Smooth muscle cell (in vitro differentiated cells): ENCODE results near the gene DLGAP5. TPM values are rescaled to one million over a fixed set of nuclear protein-coding genes. Genes with fewer than 3 reads are reported as not detected.

Experiments used
- DNase-seq: peaks from one replicate; lab custom pipeline; 2025; ENCODE audit not compliant: unreplicated experiment; lab: John Stamatoyannopoulos, UW
- H2AFZ ChIP-seq: fragments of 200-600 bp; sonication (generic); 2 replicates; pipeline ENCODE4 v1.6.0; 2016; ENCODE audit warnings: antibody characterized with exemption, low read depth, mild to moderate bottlenecking
- H3F3A ChIP-seq: fragments of 200-600 bp; sonication (generic); 2 replicates; pipeline ENCODE4 v1.6.0; 2017; ENCODE audit warnings: antibody characterized with exemption, low read depth
- H3K27ac ChIP-seq: fragments of 200-600 bp; sonication (generic); 2 replicates; pipeline ENCODE4 v1.5.1; 2016; ENCODE audit warnings: low read depth, mild to moderate bottlenecking
- H3K27me3 ChIP-seq: fragments of 200-600 bp; sonication (generic); 2 replicates; pipeline ENCODE4 v1.6.1; 2016; ENCODE audit warnings: low read depth, mild to moderate bottlenecking
- H3K36me3 ChIP-seq: fragments of 200-600 bp; sonication (generic); 2 replicates; pipeline ENCODE4 v1.5.1; 2016; ENCODE audit warnings: low read depth
- H3K4me1 ChIP-seq: fragments of 200-600 bp; sonication (generic); 2 replicates; pipeline ENCODE4 v1.5.1; 2016; ENCODE audit warnings: low read depth
- H3K4me2 ChIP-seq: fragments of 200-600 bp; sonication (generic); 2 replicates; pipeline ENCODE4 v1.6.0; 2016; ENCODE audit warnings: mild to moderate bottlenecking
- H3K4me3 ChIP-seq: fragments of 200-600 bp; sonication (generic); 2 replicates; pipeline ENCODE4 v1.5.1; 2016; ENCODE audit warnings: mild to moderate bottlenecking
- H3K79me2 ChIP-seq: fragments of 200-600 bp; sonication (generic); 2 replicates; pipeline ENCODE4 v1.6.0; 2016; ENCODE audit warnings: low read depth, mild to moderate bottlenecking
- H3K9ac ChIP-seq: fragments of 200-600 bp; sonication (generic); 2 replicates; pipeline ENCODE4 v1.6.0; 2016; ENCODE audit warnings: low read depth
- H3K9me3 ChIP-seq: fragments of 200-600 bp; sonication (generic); replicated peaks from 2 replicates; pipeline ENCODE4 v1.5.1; 2016; ENCODE audit warnings: low read depth
- H4K20me1 ChIP-seq: fragments of 200-600 bp; sonication (generic); 2 replicates; pipeline ENCODE4 v1.6.0; 2016; ENCODE audit warnings: low read depth
- WGBS: methylation state at CpG from one replicate; pipeline ENCODE4 v1.1.7; 2016; ENCODE audit warnings: low lambda C conversion rate; 5-methylcytosine and 5-hydroxymethylcytosine counted together
- polyA plus RNA-seq: library from polyadenylated mRNA; unstranded; fragments of >200 nt; fragmentation: Nextera tagmentation; extraction: Ambion mirVana; gene quantifications from 2 replicates; pipeline ENCODE4 v1.2.1, GENCODE V29; 2016
- total RNA-seq: library from RNA; depleted of rRNA; stranded (reverse); fragments of >200 nt; gene quantifications from 2 replicates; pipeline ENCODE4 v1.2.3, GENCODE V29; 2014
- TF ChIP-seq, protein P1 (sequence below): fragments of 200-600 bp; sonication (generic); IDR thresholded peaks from 2 replicates; pipeline ENCODE4 v1.5.1; 2017; ENCODE audit warnings: borderline replicate concordance, mild to moderate bottlenecking, antibody characterized with exemption; ENCODE audit not compliant: insufficient read depth, poor library complexity, severe bottlenecking

DLGAP5 gene
- total and polyA plus RNA-seq, 2 experiments from 2014 or later, result 7.5 to 8.0 TPM

- WGBS, result 4% methylated on average over 8 of the region's 8 CpGs
- peak overlapping the region; percentile 98 for H2AFZ ChIP-seq
- TF ChIP-seq, protein P1, sequence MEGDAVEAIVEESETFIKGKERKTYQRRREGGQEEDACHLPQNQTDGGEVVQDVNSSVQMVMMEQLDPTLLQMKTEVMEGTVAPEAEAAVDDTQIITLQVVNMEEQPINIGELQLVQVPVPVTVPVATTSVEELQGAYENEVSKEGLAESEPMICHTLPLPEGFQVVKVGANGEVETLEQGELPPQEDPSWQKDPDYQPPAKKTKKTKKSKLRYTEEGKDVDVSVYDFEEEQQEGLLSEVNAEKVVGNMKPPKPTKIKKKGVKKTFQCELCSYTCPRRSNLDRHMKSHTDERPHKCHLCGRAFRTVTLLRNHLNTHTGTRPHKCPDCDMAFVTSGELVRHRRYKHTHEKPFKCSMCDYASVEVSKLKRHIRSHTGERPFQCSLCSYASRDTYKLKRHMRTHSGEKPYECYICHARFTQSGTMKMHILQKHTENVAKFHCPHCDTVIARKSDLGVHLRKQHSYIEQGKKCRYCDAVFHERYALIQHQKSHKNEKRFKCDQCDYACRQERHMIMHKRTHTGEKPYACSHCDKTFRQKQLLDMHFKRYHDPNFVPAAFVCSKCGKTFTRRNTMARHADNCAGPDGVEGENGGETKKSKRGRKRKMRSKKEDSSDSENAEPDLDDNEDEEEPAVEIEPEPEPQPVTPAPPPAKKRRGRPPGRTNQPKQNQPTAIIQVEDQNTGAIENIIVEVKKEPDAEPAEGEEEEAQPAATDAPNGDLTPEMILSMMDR, result no peak
- H3K27ac ChIP-seq, result no peak overlapping the region
- H4K20me1 ChIP-seq, result no peaks in the 10 kb centered on the region
- H3K27me3 ChIP-seq, result no peaks in the 10 kb centered on the region
- no peaks in the 10 kb centered on the region for H3F3A ChIP-seq
- no peaks in the 10 kb centered on the region for H3K4me1 ChIP-seq
- H3K79me2 ChIP-seq, result peaks cover 34% of the 10 kb centered on the region
- peak overlapping the region; percentile 36 for H3K9ac ChIP-seq
- H3K36me3 ChIP-seq, result no peaks in the 10 kb centered on the region
- H3K4me3 ChIP-seq, result peak overlapping the region; percentile 74
- no peak for DNase-seq
- no peaks in the 10 kb centered on the region for H3K9me3 ChIP-seq
- H3K4me2 ChIP-seq, result peak overlapping the region; percentile 87
These were observed 531 bp downstream of the DLGAP5 start for GRCh38 chr14:55190906-55191202.

DNA sequence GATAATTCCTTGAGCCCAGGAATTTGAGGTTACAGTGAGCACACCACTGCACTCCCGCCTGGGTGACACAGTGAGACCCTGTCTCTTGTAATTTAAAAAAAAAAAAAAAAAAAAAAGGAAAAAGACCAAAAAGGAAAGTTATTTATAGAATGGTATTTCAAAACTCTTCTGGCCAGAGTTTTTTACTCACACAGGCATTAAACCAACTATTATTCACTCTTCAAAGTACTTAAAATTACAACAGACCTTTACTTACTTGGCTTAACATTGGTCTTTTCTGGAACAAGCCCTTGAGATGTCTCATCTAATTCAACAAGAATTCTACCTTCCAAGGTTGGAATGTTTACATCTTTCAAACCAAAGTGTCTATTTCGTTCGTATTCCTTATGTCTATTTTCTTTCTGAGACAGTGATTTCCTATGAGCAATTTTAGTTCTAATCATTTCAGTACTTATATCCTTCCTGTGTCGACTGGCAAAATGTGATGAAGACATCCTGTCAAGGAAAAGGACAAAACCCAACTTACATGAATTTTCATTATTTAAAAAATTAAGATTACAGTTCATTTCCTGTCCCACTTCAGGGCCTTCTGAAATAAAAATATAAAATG is 2.6 kb downstream of the DLGAP5 start:
- DNase-seq, result no peak
- no peak overlapping the region for H3K4me2 ChIP-seq
- peaks cover 41% of the 10 kb centered on the region for H3K79me2 ChIP-seq
- no peak overlapping the region for H3K27ac ChIP-seq
- no peaks in the 10 kb centered on the region for H3F3A ChIP-seq
- H3K9me3 ChIP-seq, result no peaks in the 10 kb centered on the region
- no peaks in the 10 kb centered on the region for H4K20me1 ChIP-seq
- 97% methylated on average over 4 of the region's 4 CpGs for WGBS
- H3K27me3 ChIP-seq, result no peaks in the 10 kb centered on the region
- H3K36me3 ChIP-seq, result no peaks in the 10 kb centered on the region
- no peak overlapping the region for H3K9ac ChIP-seq
- no peak overlapping the region for H3K4me3 ChIP-seq
- TF ChIP-seq, protein P1, result no peak
- H3K4me1 ChIP-seq, result no peaks in the 10 kb centered on the region
- no peak overlapping the region for H2AFZ ChIP-seq

DNA sequence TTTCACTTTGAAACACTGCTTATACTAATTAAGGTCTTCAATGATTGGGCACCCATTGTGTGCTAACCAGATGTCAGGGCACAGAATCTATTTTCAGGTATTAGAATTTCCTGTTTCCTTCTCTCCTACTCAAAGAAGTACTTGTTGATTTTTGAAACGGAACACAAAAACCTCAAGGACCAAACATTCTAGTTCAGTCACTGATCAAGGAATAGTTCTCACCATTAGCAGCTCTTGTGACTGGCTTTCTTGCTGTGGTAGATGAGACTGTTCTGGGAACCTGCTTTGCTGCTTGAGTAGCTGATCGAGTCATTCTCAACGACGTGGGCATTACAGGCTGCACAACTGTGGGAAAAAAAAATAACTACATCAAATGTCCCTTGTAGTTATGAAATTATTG is 11.0 kb downstream of the DLGAP5 start:
- no peaks in the 10 kb centered on the region for H3K36me3 ChIP-seq
- no peak overlapping the region for H3K27ac ChIP-seq
- H4K20me1 ChIP-seq, result no peaks in the 10 kb centered on the region
- no peaks in the 10 kb centered on the region for H3K9me3 ChIP-seq
- no peaks in the 10 kb centered on the region for H3F3A ChIP-seq
- no peak overlapping the region for H3K9ac ChIP-seq
- WGBS, result 84% methylated on average over 4 of the region's 4 CpGs
- no peak overlapping the region for H3K4me3 ChIP-seq
- no peaks in the 10 kb centered on the region for H3K4me1 ChIP-seq
- DNase-seq, result no peak
- TF ChIP-seq, protein P1, result no peak
- H3K4me2 ChIP-seq, result no peak overlapping the region
- H3K27me3 ChIP-seq, result no peaks in the 10 kb centered on the region
- H2AFZ ChIP-seq, result no peak overlapping the region
- peaks cover 6% of the 10 kb centered on the region for H3K79me2 ChIP-seq

GRCh38 chr14:55180006-55180405 is 11.4 kb downstream of the DLGAP5 start:
- H3K9ac ChIP-seq, result no peak overlapping the region
- TF ChIP-seq, protein P1, result no peak
- H3K79me2 ChIP-seq, result peaks cover 2% of the 10 kb centered on the region
- no peaks in the 10 kb centered on the region for H3K4me1 ChIP-seq
- H4K20me1 ChIP-seq, result no peaks in the 10 kb centered on the region
- H3K27ac ChIP-seq, result no peak overlapping the region
- H3F3A ChIP-seq, result no peaks in the 10 kb centered on the region
- no peak for DNase-seq
- no peak overlapping the region for H2AFZ ChIP-seq
- H3K27me3 ChIP-seq, result no peaks in the 10 kb centered on the region
- 92% methylated on average over 2 of the region's 2 CpGs for WGBS
- H3K9me3 ChIP-seq, result no peaks in the 10 kb centered on the region
- no peaks in the 10 kb centered on the region for H3K36me3 ChIP-seq
- no peak overlapping the region for H3K4me2 ChIP-seq
- H3K4me3 ChIP-seq, result no peak overlapping the region
